Measurements from ENCODE around the gene ZMYND19. TPM values are rescaled to one million over a fixed set of nuclear protein-coding genes. Genes with fewer than 3 reads are reported as not detected.
"Not testable (repeated sequence)": the region's sequence is repeated elsewhere in the genome, so short reads cannot be mapped to it uniquely, and the experiment has no call there.

The ZMYND19 gene
- total and polyA plus RNA-seq, 7 donors: 11.7 to 27.2 (median 15.2) TPM

DNA sequence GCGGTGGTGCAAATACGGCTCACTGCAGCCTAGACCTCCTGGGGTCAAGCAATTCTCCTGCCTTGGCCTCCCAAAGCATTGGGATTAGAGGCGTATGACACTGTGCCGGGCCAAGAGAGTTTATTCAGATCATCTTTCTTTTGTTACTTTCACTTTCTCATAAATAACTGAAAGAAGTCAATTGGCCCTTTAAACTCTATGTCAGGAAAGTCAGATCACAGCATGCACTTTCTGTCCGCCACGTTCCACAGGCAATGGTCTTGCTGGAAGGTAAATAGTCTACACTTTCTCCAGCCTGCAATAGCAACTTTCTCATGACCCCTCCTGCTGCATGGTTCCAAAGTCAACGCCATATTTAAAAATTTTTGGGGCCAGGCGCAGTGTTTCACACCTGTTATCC, 8.6 kb upstream of the ZMYND19 start:
- no peak for DNase-seq
- no peaks in the 10 kb centered on the region for H3K36me3 ChIP-seq (ENCODE audit: insufficient read depth in 1 of 2, low read depth in 1 of 2)
- 68 to 70% (median 69%) methylated on average over 8 of the region's 8 CpGs for WGBS, 3 donors
- no peak overlapping the region for H3K27ac ChIP-seq
- H3K9me3 ChIP-seq: no peaks in the 10 kb centered on the region
- H3K4me1 ChIP-seq: no peaks in the 10 kb centered on the region
- TF ChIP-seq, protein P1, sequence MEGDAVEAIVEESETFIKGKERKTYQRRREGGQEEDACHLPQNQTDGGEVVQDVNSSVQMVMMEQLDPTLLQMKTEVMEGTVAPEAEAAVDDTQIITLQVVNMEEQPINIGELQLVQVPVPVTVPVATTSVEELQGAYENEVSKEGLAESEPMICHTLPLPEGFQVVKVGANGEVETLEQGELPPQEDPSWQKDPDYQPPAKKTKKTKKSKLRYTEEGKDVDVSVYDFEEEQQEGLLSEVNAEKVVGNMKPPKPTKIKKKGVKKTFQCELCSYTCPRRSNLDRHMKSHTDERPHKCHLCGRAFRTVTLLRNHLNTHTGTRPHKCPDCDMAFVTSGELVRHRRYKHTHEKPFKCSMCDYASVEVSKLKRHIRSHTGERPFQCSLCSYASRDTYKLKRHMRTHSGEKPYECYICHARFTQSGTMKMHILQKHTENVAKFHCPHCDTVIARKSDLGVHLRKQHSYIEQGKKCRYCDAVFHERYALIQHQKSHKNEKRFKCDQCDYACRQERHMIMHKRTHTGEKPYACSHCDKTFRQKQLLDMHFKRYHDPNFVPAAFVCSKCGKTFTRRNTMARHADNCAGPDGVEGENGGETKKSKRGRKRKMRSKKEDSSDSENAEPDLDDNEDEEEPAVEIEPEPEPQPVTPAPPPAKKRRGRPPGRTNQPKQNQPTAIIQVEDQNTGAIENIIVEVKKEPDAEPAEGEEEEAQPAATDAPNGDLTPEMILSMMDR (IDR thresholded peaks at IDR 0.05): no peak
- no peaks in the 10 kb centered on the region for H3K27me3 ChIP-seq (ENCODE audit: insufficient read depth in 3 of 3, low read length in 2 of 3)
- intact Hi-C loops (cut with DNase I): no loop called here
- H3K4me3 ChIP-seq: no peak overlapping the region
- ATAC-seq: no peak

DNA sequence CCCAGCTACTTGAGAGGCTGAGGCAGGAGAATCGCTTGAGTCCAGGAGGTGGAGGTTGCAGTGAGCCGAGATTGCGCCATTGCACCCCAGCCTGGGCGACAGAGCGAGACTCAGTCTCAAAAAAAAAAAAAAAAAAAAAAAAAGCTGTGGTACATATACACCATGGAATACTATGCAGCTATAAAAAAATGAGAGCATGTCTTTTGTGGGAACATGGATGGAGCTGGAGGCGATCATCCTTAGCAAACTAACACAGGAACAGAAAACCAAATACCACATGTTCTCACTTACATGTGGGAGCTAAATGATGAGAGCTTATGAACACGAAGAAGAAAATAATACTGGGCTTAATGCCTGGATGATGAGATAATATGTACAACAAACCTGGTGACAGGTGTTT, 6.3 kb upstream of the ZMYND19 start:
- H3K36me3 ChIP-seq (ENCODE audit: insufficient read depth in 1 of 2, low read depth in 1 of 2); H3K4me3 ChIP-seq; ATAC-seq; H3K27me3 ChIP-seq (ENCODE audit: insufficient read depth in 3 of 3, low read length in 2 of 3); intact Hi-C loops (cut with DNase I); DNase-seq; H3K9me3 ChIP-seq; H3K27ac ChIP-seq; H3K4me1 ChIP-seq: not testable (repeated sequence)
- 93 to 94% (median 93%) methylated on average over 7 of the region's 7 CpGs for WGBS, 3 donors

DNA sequence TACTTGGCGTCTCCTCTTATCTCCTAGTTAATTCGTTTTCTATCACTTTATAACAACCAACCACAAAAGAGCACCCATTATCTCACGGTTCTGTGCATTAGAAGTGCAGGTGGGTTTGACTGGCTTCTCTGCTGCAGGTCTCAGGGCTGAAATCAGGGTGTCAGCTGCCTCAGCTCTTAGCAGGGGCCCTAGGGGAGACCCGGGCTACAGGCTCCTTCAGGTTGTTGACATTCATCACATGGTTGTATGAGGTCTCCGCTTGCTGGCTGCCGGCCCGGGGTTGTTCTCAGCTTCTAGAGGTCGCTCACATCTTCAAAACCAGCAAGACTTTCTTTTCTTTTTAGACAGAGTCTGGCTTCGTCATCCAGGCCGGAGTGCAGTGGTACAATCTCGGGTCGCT, 2.9 kb upstream of the ZMYND19 start:
- H3K36me3 ChIP-seq (ENCODE audit: insufficient read depth in 1 of 2, low read depth in 1 of 2): peaks cover 0 to 7% of the 10 kb centered on the region in 2 donors
- H3K9me3 ChIP-seq: no peaks in the 10 kb centered on the region
- no peak overlapping the region for H3K4me3 ChIP-seq
- TF ChIP-seq, protein P1 (IDR thresholded peaks at IDR 0.05): no peak
- peaks cover 9% of the 10 kb centered on the region for H3K4me1 ChIP-seq
- WGBS, 3 donors: 87 to 90% (median 88%) methylated on average over 12 of the region's 12 CpGs
- no peaks in the 10 kb centered on the region for H3K27me3 ChIP-seq (ENCODE audit: insufficient read depth in 3 of 3, low read length in 2 of 3)
- intact Hi-C loops (cut with DNase I): no loop called here
- H3K27ac ChIP-seq: no peak overlapping the region
- DNase-seq: no peak
- ATAC-seq: no peak

DNA sequence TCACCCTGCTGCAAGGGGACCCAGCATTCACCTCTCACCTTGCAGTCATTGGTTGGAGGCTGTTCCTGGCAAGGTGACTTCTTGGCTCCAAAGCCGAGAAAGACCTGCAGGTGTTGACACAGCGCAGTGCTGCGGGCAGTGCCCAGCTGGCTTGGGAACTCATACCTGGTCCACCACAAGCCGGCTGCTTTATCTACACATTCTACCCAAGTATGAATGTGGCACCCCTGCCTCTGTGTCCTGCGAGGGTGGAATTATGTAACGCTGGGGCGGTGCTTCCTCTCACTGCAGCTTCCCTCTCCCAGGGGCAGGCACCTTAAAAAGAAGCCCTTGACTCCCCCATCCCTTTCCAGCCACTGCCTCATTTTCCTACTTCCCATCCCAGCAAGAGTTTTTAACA, 2.5 kb upstream of the ZMYND19 start:
- H3K27ac ChIP-seq: no peak overlapping the region
- peaks cover 9% of the 10 kb centered on the region for H3K4me1 ChIP-seq
- intact Hi-C loops (cut with DNase I): no loop called here
- DNase-seq: no peak
- TF ChIP-seq, protein P1 (IDR thresholded peaks at IDR 0.05): no peak
- H3K27me3 ChIP-seq (ENCODE audit: insufficient read depth in 3 of 3, low read length in 2 of 3): no peaks in the 10 kb centered on the region
- H3K4me3 ChIP-seq: no peak overlapping the region
- ATAC-seq: no peak
- peaks cover 0 to 11% of the 10 kb centered on the region in 2 donors for H3K36me3 ChIP-seq (ENCODE audit: insufficient read depth in 1 of 2, low read depth in 1 of 2)
- H3K9me3 ChIP-seq: no peaks in the 10 kb centered on the region
- 83 to 86% (median 84%) methylated on average over 7 of the region's 7 CpGs for WGBS, 3 donors

DNA sequence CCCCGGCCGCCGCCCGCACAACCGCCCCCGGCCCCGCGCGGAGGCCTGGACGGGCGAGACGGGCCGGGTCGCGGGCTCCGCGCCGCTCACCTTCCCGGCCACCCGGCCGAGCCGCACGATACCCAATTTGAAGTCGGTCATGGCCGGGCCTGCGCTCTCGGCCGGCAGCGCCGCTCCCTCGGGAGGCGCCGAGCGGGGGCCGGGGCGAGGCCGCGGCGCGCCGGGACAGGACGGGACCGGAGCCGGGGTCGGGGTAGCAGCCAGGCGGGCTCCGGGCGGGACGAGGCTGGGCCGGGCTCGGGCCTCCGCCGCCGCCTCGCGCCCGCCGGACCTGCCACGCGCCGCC, 216 bp downstream of the ZMYND19 start:
- 1% methylated on average over 44 to 61 of the region's 61 CpGs; no CpG with 5 or more reads in 1 of the 3 donors for WGBS, 3 donors

More for the DNA sequence above, 216 bp downstream of the ZMYND19 start:
- Histone ChIP-seq H3K9me3 (no peaks in the 10 kb centered on the region), H3K27ac (no peak overlapping the region), H3K4me3 (peak overlapping the region; percentile 81), H3K27me3 (ENCODE audit: insufficient read depth in 3 of 3, low read length in 2 of 3) (no peaks in the 10 kb centered on the region), H3K36me3 (ENCODE audit: insufficient read depth in 1 of 2, low read depth in 1 of 2) (peaks cover 0 to 38% of the 10 kb centered on the region in 2 donors), H3K4me1 (peaks cover 9% of the 10 kb centered on the region)
- intact Hi-C loops (cut with DNase I): no loop called here
- DNase-seq: no peak
- TF ChIP-seq, protein P1 (IDR thresholded peaks at IDR 0.05): no peak
- no peak for ATAC-seq
